Measurements from ENCODE around the gene EML4.

DNA sequence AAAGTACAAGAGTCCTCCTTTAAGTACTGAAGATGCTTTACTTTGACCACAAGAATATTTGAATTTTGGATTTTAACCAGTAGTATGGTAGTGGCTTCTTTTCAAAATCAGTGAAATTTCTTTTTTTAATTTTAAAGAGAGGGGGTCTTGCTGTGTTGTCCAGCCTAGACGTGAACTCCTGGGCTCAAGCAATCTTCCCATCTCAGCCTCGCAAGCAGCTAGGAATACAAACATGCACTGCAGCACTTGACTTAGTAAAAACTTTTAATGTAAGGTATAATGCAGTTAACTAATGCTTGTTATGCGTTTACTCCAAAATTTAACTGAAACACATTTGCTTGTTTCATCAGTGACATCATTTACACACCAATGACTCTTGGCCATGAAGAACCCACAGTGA, 49.6 kb downstream of the EML4 start:
- TF ChIP-seq POLR2A (IDR thresholded peaks at IDR 0.05) (no peak), POLR2AphosphoS5 (IDR thresholded peaks at IDR 0.05) (no peak)
